Measurements from ENCODE around the gene CDCA7L.

GRCh38 chr7:21972397-21972784, 26.7 kb upstream of the CDCA7L start:
- no peak for TF ChIP-seq CTCF (IDR thresholded peaks at IDR 0.05; ENCODE audit: insufficient read depth, low read depth, low read length)
- TF ChIP-seq EZH2 (IDR thresholded peaks at IDR 0.05; ENCODE audit: insufficient read depth, low read length) = no peak

Data from astrocyte (in vitro differentiated cells and primary cell).